GM19043 (cell line): ENCODE data around the gene ANXA2.
"Not testable (repeated sequence)": the region's sequence is repeated elsewhere in the genome, so short reads cannot be mapped to it uniquely, and the experiment has no call there.

Experiments used
- ATAC-seq: cut with Tn5 transposase; IDR thresholded peaks from one replicate; pipeline ENCODE4 v1.9.1; 2021; ENCODE audit warnings: low read depth; ENCODE audit not compliant: unreplicated experiment

The ANXA2 gene

DNA sequence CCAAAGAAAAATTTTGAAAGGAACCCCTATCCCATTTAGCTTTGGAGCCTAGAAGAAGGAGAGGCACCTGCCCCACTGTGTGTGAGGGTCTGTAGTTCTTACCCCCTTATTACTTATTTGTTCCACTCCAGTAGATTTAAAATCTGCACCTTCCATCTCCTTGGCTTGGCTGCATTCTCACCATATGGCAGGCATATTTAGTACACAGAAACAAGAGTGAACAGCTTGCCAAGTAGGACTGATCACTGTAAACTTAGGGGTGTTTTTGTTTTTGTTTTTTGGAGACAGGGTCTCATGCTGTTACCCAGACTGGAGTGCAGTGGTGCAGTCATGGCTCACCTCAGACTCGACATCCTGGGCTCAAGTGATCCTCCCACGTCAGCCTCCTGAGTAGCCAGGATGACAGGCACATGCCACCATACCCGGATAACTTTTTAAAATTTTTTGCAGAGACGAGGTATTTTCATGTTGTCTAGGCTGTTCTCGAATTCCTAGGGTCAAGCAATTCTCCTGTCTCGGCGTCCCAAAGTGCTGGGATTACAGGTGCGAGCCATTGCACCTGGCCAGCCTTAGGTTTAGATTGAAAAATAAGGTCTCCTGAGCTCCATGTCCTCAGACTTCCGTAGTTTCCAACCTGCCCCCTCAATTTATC lies 14.1 kb upstream of the ANXA2 start:
- no peak for ATAC-seq

DNA sequence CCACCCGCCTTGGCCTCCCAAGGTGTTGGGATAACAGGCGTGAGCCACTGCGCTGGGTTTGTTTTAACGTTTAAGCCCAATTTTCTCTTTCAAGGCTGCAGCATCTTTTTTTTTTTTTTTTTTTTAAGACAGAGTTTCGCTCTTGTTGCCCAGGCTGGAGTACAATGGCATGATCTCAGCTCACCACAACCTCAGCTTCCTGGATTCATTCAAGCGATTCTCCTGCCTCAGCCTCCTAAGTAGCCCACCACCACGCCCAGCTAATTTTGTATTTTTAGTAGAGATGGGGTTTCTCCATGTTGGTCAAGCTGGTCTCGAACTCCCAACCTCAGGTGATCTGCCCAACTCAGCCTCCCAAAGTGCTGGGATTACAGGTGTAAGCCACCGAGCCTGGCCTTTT lies 12.6 kb upstream of the ANXA2 start:
- not testable (repeated sequence) for ATAC-seq

DNA sequence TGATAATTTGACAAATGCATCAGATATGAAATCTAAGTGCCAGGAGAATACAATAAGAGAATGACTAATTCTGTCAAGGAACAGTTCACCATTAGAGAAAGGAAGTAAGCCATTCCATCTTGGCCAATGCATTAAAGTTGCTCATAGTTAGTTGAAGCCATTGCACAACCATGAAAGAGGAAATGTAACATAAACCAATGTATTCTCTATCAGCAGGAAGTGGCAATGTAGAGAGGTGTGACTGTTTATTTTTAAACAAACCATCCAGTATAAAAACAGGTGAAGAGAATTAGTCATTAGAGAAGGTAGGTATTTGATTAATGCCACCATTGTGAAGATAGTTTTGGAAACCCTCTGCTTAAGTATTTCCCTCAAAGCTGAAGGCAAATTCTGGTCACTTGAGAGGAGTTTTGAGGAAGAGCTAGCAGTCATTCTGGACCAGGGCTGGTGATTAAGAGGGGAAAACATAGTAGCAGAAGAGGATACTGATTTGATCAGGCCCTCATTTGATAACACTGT lies 10.7 kb upstream of the ANXA2 start:
- no peak for ATAC-seq

DNA sequence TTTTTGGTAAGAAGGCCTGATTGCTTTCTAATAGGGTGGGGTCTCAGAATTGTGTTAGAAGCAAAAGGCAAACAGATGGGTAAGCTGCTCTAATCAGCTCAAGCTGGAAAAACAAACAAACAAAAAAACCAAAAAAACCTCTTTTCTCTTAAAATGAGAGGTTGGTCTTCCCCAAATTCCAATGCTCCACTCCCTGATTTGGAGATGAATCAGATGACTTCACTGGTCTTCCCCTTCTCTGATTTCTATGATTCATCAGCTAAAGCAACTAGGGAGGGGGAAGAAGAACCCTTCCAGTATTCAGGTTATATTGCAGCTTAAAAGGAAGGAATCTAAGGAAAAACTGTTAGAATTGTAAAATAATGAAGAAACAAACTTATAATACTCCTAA lies 9.6 kb upstream of the ANXA2 start:
- ATAC-seq = no peak

DNA sequence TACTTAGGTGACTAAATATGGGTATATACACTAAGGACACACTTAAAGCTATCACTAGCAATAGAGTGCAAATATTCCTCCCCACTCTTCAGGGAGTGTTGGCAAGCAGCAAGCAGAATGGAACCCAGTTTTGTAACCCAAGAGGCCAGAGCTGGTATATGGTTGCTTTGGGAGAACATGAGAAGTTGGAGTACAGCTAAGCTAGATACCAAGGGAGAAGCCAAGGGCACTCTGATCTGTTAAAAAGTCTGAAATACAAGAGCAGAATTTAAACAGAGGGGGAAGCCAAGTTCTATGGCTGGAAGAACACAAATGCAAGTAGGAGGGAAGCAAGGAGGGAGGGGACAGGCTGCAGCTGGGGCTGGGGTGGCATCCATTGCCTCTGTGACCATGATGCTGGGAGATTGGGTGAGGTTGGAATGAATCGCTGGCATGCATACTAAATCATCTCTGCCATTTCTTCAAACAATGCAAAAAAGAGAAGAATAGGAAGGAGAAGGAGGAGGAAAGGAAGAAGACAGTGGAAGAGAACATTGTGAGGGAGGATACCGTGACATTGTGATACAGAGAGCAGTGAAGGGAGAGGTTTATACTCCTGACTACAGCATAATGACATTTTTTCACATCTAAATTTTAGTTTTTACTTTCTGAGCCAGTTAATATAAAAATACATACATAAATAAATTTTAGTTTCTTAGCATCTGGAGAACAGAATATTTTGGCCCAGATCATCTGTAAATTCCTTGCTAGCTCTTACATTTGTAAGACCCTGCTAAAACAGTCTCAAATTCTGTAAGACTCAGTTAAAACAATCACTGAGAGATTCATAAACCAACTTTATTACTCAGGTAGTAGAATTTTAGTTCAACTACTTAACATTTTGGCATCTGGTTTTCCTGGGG lies 9.0 kb upstream of the ANXA2 start:
- no peak for ATAC-seq

DNA sequence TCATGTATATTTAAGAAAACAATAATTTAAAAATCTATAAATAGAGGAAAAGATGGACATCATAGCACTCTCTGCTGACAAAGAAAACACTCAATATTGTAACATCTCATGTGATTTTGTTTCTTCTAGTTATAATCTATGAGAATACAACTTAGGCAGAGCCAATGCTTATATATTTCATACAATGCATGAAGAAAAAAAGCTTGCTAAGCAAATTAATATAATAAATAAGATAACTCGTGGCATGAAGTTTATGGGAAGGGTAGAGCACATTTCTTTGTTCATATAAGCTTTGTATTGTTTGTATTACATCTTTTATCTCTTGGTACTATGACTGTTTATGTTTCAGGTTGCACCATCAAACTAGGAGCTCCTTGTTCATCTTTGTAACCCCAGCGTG lies 7.6 kb upstream of the ANXA2 start:
- ATAC-seq = no peak

DNA sequence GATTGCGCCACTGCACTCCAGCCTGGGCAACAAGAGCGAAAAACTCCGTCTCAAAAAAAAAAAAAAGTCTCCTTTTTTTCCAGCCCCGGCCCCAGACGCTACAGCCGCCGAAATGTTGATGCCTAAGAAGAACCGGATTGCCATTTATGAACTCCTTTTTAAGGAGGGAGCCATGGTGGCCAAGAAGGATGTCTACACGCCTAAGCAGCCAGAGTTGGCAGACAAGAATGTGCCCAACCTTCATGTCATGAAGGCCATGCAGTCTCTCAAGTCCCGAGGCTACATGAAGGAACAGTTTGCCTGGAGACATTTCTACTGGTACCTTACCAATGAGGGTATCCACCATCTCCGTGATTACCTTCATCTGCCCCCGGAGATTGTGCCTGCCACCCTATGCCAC lies 6.6 kb upstream of the ANXA2 start:
- not testable (repeated sequence) for ATAC-seq

DNA sequence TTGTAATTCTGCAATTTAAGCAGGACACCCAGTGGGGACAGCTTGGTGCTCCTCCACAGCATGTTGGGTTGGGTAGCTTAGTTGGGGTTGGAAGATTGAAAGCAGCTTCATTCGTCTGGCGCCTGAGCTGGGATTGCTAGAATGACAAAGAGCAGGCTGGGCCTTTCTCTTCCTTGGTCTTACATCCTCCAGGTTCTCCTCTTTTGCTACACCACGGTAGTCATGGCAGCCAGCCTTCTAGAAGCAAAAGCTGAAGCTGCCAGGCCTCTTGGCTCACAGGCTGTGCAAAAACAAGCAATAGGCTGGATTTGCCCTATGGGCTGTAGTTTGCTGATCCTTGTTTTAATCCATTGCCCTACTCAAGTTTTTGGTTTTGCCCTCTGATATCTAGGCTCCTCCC lies 3.2 kb upstream of the ANXA2 start:
- no peak for ATAC-seq

DNA sequence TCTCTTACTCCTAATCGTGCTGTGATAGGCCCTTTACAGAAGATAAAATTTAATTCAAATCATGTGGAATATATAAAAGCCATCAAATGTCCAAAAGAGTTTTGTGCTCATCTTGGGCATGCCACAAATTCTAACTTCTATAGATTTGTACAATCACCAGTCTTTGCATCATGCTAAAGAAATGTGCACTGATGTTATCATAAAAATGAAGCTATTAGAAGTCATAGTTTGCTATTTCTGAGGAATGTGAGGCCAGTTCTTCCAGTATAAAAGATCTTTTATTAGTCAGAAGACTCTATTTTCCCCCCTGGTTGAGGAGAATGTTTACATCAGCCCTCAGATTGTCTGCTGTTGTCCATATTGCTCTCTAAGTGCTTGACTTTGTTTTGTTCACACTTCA lies 2.1 kb upstream of the ANXA2 start:
- no peak for ATAC-seq

DNA sequence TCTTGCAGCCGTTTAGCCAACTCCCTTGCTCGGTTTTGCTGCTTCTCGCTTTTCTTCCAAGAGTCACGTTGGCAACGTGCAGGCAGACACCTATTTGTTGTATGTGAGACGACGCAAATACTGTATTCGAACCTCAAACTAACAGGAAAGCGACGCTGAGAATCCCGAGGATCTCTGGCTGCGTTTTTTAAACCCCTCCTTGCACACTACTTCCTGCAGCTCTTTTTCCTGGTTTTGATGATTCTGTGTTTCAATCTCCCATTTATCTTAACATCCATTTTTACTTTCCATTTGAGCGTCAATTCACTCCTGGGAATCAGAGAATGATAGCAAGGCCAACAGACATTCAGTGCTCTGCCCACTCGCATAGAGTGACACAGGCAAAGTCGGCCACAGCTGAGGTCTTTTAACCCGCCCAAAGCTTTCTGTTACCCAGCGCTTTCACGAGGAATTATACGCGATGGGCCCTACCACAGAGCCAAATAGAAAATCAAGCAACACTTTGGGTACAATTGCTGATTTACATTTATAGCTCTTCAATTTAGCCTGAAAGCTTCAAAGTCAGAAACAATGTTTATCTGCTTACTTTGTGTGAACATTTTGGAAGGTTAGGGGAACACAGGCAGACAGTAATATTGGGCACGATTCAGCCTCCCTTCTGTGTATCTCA lies 1.6 kb upstream of the ANXA2 start:
- ATAC-seq = no peak

DNA sequence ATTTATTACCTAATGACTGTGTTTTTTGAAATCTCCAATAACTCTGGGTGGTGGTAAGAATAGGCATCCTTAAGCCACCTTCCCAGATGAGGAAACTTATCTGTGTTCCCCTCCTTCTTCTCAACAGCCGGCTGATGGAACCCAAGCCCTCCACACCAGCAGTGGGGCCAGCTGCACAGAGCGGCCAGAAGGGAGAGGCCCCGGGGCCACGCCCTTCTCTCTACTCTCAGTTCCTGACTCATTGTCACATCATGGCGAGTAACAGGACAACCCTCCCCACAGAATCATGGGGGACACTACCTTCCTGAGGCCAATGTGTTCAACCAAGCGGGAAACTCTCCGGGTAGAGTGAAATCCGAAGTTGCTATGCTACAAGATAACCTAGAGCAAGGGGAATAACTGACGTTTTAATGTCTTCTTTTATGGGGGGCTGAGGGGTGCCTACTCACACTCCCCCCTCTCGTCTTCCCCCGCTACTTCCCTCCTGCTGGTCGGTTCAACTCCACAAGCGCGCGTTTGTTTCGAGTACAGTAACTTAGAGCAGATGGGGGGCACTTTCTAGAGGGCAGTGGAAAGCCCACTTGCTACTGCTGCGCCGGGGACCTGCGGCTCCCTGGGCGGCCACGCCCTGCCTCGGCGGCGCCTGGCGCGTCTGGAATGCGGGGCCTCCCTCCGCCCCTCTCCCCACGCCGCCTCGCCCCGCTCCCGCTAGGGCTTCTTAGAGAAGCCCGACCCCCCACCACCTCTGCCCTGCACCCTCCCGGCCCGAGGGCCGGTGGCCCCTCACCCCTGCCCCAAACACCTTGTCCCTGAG lies 621 bp downstream of the ANXA2 start:
- ATAC-seq = peak; percentile 75

DNA sequence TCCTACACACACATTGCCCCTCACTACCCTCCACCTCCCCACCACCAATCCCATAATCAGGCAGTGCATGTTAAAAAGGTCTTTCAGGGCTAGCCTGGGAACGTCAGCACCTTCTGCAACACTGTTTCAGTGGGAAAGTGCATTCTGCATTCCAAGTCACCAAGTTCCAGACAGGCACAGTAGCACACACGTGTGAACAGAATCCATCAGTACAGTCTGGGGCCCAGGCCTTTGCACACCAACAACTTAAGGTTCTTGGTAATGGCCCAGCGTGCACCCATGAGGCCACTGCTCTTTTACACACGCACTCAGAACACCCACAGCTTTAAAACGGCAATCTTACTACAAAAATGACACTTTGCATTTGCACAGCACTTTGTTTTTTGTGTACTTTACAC lies 1.2 kb downstream of the ANXA2 start:
- no peak for ATAC-seq

DNA sequence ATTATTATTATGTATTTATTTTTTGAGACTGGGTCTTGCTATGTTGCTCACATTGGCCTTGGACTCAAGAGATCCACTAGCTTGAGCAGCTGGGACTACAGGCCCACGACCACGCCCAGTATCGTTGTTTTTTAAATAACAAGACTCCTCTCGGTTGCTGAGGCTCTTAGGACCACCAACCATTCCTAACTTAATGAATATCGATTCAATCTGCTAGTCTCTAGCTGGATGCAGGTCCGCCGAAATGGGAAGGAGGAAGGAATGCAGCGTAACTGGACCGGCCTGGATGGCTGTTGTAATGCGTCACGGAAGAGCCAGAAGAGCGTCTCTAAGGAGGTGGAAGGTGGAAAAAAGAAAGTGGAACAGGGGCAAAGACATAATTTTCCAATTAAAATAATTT lies 1.7 kb downstream of the ANXA2 start:
- no peak for ATAC-seq

DNA sequence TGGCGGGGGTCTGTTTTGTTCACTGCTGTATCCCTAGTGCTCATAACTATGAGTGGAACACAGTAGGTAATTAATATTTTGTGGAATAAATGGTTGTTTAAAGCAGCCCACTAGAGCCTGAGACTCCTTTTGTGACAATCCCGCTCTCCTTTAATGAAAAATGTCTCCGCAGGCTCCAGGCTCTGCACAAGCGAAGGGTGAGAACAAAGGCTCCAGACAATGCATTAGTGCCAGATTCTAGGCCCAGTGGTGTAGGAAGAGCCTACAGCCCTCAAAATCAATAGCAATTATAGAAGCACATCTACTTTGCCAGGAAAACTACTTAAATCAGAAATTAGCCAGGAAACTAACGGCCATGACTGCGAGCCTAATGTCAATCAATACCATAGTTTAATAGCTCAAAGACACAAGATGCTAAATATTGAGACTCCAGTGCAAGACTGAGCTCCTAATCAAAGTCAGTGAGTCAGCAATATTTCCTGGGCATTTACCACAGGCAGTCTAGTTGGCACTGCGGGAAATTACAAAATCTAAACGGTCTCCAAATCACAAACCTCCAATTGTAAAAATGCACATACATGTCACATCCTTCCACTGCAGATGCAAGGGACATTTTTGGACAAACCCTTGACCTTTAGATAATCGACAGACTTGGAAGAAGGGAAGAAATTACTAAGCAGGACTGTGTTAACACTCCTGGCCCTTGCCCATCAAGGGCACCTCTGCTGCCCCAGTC lies 2.3 kb downstream of the ANXA2 start:
- ATAC-seq = no peak

DNA sequence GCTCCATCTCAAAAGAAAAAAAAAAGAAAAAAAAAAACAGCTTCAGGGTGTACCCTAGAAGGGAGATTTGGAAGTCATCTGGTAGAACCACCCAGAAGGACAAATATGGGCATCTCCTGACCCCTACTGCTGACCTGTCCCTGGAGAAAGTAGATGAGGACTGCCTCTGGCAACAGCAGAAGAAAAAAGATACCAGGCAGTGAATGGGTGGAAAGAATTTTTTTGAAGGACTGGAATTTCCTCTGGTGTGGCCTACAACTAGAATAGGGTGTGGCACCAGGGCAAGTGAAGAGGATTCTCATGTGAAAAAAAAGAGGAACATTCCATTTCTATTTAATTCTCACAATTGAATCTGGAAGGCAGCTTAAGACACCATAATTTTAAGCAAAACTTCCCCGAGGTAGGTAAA lies 3.1 kb downstream of the ANXA2 start:
- no peak for ATAC-seq

DNA sequence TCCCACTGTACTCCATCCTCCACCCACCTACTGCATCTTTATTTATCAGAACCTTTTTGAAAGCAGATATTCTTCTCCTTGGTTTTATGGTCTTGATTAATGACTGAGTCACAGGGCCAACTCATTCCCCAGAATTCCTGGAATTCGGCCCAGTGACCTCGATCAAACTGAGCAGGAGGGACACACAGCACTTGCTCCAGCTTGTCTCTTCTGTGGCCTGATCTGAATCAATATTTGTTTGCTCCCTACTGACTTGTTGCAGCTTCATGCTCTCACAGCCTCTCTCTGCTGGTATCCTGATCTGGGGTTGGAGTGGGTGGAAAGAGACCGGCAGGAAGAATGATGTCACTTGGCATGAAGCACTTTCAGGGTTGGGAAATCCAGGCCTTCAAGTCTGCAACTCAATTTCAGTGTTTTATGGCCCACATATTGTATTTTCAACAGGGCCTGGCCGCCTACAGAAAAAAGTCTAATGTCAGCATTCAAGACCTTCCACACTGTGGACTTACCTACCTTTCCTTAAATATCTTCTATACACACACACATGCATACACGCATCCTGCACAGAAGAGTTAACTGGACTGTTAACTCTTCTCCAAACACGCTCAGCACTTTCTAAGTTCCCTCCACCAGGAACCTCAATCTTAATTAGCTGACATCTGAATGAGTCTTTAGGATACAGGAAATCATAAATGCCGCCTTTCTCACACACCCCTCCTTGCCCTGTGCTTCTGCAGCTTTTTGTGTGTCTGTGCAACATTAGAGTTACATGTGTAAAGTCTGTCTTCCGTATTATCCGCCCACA lies 4.6 kb downstream of the ANXA2 start:
- ATAC-seq = no peak

DNA sequence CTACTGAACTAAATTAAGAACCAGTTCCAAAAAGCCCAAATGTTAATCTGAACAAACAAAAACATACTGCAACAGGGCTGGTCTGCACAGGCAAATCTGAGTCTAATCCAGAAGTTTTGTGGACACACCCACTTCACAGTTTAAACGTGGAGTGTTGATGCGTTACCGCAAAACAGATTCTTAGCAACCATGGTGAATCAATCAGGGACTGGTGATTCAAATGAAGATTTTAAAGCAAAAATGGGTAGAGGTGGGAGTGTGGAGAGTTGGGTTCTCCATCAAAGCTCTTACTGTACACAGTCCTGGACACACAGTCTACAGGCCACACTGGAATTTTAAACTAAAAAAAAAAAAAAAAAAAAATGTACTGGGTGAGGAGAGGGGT lies 5.2 kb downstream of the ANXA2 start:
- ATAC-seq = no peak

DNA sequence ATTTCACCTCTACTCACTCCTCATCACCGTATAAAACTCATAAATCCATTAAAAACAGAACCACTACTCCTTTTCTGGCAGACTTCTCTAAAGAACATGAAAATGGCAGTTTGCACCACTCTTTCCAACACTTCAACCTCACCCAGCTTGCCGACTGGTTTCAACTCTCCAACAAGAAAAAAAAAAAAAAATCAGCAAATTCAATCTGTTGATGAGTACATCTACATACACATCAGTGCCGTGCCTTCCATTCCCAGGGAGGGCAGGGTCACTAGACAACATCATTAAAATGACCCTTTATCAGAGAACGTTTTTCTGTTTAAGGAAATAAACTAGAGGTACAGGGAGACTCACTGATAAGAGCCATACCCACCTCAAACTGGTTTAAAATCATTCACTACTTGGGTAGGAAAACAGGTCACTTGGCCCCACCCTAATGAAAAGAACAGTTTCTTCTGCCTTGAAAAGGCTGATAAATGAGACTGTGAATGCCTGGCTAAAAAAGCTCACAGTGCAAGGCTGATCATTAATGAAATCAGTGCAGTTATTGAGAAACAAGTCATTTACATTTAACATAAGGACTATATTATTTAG lies 6.0 kb downstream of the ANXA2 start:
- ATAC-seq = no peak
